GM12873 (cell line): ENCODE results near the gene MTF1.

Experiments used
- CTCF ChIP-seq: IDR thresholded peaks from 2 replicates; pipeline ENCODE4 v1.5.1; 2012; ENCODE audit warnings: low read depth, mild to moderate bottlenecking, moderate library complexity, low read length, control low read depth; ENCODE audit not compliant: insufficient read depth; ENCODE audit errors: missing control alignments

MTF1 gene

GRCh38 chr1:37808369-37809319 lies 50.7 kb downstream of the MTF1 start:
- no peak for TF ChIP-seq CTCF

DNA sequence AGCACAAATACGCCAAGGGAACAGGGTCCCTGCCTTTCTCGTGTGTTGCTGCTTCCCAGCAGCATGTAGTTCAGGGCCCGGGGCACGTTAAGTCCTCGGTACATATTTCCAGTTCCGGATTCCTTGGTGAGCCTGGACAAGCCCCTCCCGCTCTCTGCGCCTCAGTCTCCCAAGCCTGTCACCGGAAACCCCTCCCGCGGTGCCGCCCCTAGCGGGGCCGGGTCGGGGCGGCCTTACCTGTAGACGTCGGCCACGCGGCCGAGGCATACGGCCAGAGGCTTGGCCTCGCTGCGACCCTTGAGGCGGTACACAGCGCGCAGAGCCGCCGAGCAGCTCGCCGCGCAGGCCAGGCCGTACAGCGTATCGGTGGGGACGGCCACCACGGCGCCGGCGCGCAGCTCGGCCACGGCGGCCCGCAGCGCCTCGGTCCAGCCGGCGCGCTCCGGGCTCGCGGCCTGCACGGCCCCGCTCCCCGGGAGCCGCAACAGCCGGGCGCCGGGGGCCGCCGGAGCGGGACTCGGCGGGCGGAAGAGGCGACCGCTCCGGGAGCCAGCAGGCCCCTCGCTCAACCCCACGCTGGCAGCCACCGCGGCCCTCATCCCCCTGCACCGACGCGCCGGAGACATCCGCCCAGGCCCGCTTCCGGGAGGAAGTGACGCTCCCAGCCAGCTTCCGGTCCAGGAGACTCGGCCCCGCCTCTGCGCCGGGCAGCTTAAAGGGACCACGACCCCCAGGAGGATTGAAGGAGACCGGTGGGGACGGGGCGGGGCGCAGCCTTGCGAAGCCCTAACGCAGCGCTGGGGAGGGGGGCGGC lies 51.6 kb downstream of the MTF1 start, which contains the start of the genes C1orf122 and YRDC:
Gene C1orf122, plus strand, starts transcription at position 236 of the 814 bp plus-strand sequence. CDS start 615 bp downstream, outside the sequence.
Gene YRDC, minus strand, starts transcription at position 654 of the 814 bp plus-strand sequence. Its CDS starts 28 bp downstream, at position 626.
- TF ChIP-seq CTCF = no peak

GRCh38 chr1:37807220-37807554 lies 52.2 kb downstream of the MTF1 start:
- no peak for TF ChIP-seq CTCF

DNA sequence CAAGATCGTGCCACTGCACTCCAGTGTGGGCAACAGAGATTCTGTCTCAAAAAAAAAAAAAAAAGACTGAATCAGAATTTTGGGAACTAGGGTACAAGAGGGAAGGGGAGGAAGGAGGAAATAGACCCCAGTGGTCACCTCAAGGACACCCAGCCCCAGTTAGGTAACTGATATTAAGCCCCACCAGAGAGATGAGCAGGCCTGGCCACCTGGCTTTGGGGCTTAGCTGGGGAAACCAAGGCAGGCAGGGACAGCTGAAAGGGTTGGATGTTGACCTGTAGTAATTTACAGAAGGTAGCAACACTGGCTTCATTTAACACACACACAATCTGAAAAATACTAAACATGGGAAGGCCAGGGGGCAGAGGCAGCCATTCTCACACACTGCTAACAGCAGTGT lies 57.0 kb downstream of the MTF1 start:
- no peak for TF ChIP-seq CTCF

- TF ChIP-seq CTCF = no peak
Observed at GRCh38 chr1:37797750-37798345, 61.5 kb downstream of the MTF1 start.

- no peak for TF ChIP-seq CTCF
Observed at GRCh38 chr1:37795340-37796125, 63.9 kb downstream of the MTF1 start.
